GM19452 (cell line): ENCODE measurements around the gene RNU1-4.
"Not testable (repeated sequence)": the region's sequence is repeated elsewhere in the genome, so short reads cannot be mapped to it uniquely, and the experiment has no call there.

ENCODE experiments used
- ATAC-seq: cut with Tn5 transposase; IDR thresholded peaks from one replicate; pipeline ENCODE4 v1.9.1; 2021; ENCODE audit not compliant: unreplicated experiment

The RNU1-4 gene

GRCh38 chr1:16764820-16765655 lies 24.7 kb downstream of the RNU1-4 start:
- ATAC-seq: not testable (repeated sequence)

- not testable (repeated sequence) for ATAC-seq
Measured at GRCh38 chr1:16765731-16766605, 25.7 kb downstream of the RNU1-4 start.

GRCh38 chr1:16766689-16767256 lies 26.5 kb downstream of the RNU1-4 start:
- ATAC-seq: not testable (repeated sequence)

DNA sequence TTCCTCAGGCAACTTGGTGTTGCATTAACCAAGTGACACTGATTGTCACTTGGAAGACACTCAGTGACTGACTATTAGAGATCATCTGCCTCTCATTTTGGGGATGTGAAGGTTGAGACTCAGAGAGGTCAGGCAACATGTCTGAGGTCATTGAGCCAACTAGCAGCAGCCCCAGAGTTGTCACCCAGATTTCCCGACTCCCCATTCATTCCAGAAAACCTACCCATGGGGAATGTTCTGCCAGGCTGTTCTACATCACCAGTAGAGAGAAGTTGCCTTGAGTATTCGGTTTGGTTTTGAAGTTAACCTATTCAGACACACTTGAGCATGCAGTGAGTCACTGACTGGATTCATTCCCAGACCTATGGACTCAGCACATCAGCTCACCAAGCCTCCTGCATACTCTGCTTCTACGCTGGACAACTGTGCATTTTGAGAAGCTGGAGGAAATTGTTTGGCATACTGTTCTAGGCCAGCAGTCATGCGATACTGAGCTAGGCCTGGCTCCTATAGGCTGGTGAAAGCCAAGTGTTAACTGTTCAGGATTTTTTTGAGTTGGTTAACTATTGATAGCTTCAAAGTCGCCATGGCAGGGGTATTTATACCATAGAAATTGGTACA lies 29.9 kb downstream of the RNU1-4 start:
- ATAC-seq: not testable (repeated sequence)

DNA sequence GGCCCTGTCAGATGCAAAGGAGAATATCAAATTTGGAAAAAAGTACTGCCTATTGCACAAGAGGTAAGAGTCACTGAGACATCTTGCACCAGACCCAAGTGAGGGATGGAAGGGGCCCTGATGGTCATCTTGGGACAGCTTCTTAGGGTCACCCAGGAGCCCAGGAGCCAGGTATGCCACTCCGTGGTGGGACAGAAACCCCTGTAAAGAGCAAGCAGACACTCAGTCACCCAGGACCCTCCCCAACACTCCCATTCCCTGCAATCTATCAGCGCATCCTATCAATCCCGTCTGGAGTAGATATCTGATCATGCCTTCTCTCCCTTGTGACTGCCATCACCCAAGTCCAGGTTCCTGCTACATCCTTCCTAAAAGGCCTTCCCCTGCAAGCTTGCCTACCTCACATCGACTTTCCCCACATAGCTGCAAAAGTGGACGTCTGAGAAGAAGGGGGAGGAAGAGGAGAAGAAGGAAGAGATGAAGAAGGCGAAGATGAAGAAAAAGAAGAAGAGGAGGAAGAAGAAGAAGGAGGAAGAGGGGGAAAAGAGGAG lies 30.7 kb downstream of the RNU1-4 start:
- ATAC-seq: not testable (repeated sequence)

- not testable (repeated sequence) for ATAC-seq
Measured at GRCh38 chr1:16772275-16773204, 32.2 kb downstream of the RNU1-4 start.

DNA sequence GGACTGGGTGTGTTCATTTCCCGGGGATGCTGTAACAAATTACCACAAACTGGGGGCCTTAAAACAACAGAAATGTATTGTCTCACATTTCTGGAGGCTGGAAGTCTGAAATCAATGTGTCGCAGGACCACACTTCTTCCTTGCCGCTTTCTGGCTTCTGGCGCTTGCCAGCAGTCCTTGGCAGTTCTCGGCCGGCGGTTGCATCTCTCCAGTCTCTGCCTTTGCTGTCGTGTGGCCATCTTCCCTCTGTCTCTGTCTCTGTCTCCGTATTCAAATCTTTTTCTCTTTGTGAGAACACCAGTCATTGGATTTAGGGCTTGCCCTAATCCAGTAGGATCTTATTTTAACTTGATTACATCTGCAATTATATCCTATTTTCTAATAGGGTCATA lies 32.9 kb downstream of the RNU1-4 start:
- not testable (repeated sequence) for ATAC-seq

- not testable (repeated sequence) for ATAC-seq
Measured at GRCh38 chr1:16773723-16774122, 33.4 kb downstream of the RNU1-4 start.

DNA sequence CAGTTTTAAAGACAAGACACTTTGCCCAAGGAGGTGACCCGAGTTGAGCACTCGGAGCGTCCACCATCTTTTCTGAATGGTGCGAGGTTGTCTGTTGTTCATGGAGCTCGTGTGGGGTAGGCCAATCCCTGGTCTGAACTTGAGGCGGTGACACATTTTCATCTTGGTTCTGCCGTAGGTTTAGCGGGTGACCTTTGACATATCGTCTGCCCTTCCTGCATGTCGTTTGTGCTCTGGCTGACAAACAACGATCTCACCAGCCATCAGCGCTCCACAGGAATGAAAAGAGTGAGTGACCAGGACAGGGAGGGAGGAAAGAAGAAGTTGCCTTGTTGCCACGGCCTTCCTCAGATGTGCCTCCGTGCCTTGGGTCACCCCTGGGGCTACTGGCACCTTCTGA lies 34.5 kb downstream of the RNU1-4 start:
- ATAC-seq: not testable (repeated sequence)

- ATAC-seq: not testable (repeated sequence)
Measured at GRCh38 chr1:16775290-16775689, 35.0 kb downstream of the RNU1-4 start.

DNA sequence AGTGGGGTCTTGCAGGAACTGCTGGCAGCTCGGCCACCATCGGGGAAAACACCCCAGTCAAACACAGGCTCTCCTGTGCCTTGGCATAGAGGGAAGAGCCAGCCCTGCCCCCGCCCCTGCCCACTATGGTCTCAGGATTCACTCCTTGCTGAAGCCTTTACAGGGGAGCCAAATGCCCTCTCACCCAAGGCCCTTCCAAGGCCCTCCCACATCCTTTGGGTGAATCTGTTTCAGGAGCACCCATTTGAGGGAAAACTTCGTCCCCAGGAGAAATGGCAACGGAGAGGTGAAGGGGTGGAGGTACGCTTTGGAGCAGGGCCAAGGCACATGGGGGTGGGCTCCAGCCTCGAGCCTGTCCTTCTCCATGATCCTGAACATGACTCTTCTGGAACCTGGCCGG lies 35.9 kb downstream of the RNU1-4 start:
- ATAC-seq: not testable (repeated sequence)

GRCh38 chr1:16776835-16777234 lies 36.5 kb downstream of the RNU1-4 start:
- ATAC-seq: not testable (repeated sequence)

DNA sequence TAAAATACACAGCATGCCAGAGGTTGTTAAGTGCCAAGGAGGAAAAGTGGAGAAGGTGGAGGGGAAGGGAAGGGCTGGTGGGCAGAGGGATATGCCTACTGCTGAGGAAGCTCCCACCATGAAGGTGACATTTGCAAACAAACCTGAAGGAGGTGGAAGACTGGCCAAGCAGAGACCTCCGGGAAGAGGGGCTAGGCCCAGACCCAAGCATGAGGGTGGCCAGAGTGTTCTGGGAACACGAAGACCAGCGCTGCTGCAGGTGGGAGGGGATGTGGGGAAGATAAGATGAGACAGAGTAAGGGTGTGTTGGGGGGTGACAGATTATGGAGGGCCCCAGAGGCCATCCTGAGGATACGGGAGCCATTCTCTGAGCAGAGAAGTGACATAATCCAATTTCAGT lies 37.5 kb downstream of the RNU1-4 start:
- ATAC-seq: not testable (repeated sequence)

GRCh38 chr1:16779525-16779924 lies 39.2 kb downstream of the RNU1-4 start:
- not testable (repeated sequence) for ATAC-seq

DNA sequence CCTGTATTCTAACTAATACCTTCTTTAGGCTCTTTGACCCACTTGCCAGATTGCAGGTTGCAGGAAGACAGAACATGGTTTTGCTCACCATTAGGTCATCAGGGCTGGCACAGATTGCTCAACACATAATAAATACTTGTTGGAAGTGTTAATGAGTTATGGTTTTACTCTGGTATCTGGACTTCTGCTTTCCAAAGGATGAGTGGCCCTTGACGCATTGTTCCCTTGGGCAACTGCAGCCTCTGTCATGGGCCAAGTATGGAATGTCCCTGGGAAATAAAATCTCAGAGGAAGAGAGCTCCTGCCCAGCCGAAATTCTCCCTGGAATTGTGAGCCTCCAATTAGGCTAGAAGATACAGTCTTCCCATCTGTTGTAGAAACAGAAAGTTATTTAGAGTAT lies 40.7 kb downstream of the RNU1-4 start:
- ATAC-seq: not testable (repeated sequence)

GRCh38 chr1:16781625-16782024 lies 41.3 kb downstream of the RNU1-4 start:
- ATAC-seq: not testable (repeated sequence)

- not testable (repeated sequence) for ATAC-seq
Measured at GRCh38 chr1:16784955-16785354, 44.6 kb downstream of the RNU1-4 start.

GRCh38 chr1:16786362-16786761 lies 46.0 kb downstream of the RNU1-4 start:
- not testable (repeated sequence) for ATAC-seq

- not testable (repeated sequence) for ATAC-seq
Measured at GRCh38 chr1:16787175-16787574, 46.9 kb downstream of the RNU1-4 start.
